ENCODE data around the gene GNRHR. TPM values are rescaled to one million over a fixed set of nuclear protein-coding genes. Genes with fewer than 3 reads are reported as not detected.

GNRHR gene
- total and polyA plus RNA-seq, 2 donors (not counting 1 experiment from before 2014, with no cell fraction given) = not detected

GRCh38 chr4:67700738-67701516 is 53.3 kb downstream of the GNRHR start, which contains the start of gene UBA6:
UBA6 (minus strand) TSS chr4:67701155; CDS start chr4:67701119, 36 bp downstream.
- peak within 1 kb of the TSS; percentile 95 for H3K9ac ChIP-seq (ENCODE audit: insufficient read depth, low read length)
- peaks cover 42% of the 10 kb centered on the region for H3K79me2 ChIP-seq (ENCODE audit: control insufficient read depth, insufficient read depth, low read length)
- peak within 1 kb of the TSS; percentile 91 for H3K4me2 ChIP-seq (ENCODE audit: extremely low read depth, insufficient read depth, low read length)
- H3K36me3 ChIP-seq (ENCODE audit: control insufficient read depth, insufficient read depth, low read length) = no peaks in the 10 kb centered on the region
- peak; percentile 94 to 96 for DNase-seq (ENCODE audit: low read depth in 2 of 2)
- H2AFZ ChIP-seq (ENCODE audit: low read length) = peak within 1 kb of the TSS; percentile 63
- H3K27me3 ChIP-seq (ENCODE audit: control insufficient read depth, insufficient read depth, low read length) = no peaks in the 10 kb centered on the region
- peak within 1 kb of the TSS; percentile 84 to 99 (median 94) for H3K4me3 ChIP-seq (replicated peaks in 1 of 4; ENCODE audit: control extremely low read depth in 1 of 4, insufficient read depth in 1 of 4, low read depth in 3 of 4, low read length in 4 of 4)
- H3K27ac ChIP-seq (ENCODE audit: insufficient read depth, low read length) = peak within 1 kb of the TSS; percentile 95
- TF ChIP-seq, protein P1, sequence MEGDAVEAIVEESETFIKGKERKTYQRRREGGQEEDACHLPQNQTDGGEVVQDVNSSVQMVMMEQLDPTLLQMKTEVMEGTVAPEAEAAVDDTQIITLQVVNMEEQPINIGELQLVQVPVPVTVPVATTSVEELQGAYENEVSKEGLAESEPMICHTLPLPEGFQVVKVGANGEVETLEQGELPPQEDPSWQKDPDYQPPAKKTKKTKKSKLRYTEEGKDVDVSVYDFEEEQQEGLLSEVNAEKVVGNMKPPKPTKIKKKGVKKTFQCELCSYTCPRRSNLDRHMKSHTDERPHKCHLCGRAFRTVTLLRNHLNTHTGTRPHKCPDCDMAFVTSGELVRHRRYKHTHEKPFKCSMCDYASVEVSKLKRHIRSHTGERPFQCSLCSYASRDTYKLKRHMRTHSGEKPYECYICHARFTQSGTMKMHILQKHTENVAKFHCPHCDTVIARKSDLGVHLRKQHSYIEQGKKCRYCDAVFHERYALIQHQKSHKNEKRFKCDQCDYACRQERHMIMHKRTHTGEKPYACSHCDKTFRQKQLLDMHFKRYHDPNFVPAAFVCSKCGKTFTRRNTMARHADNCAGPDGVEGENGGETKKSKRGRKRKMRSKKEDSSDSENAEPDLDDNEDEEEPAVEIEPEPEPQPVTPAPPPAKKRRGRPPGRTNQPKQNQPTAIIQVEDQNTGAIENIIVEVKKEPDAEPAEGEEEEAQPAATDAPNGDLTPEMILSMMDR (conservative IDR thresholded peaks at IDR 0.05 in 1 of 2, IDR thresholded peaks at IDR 0.05 in 1 of 2; ENCODE audit: low read depth in 1 of 2, low read length in 2 of 2) = peak; percentile 38 to 43
- no peak for TF ChIP-seq EZH2 (IDR thresholded peaks at IDR 0.05; ENCODE audit: low read length, missing control alignments)
- H3K4me1 ChIP-seq (ENCODE audit: control insufficient read depth, extremely low read depth, insufficient read depth, low read length) = no peaks in the 10 kb centered on the region
- H3K9me3 ChIP-seq (ENCODE audit: control insufficient read depth, insufficient read depth, low read depth, low read length) = no peaks in the 10 kb centered on the region
- H4K20me1 ChIP-seq (ENCODE audit: control insufficient read depth, extremely low read depth, insufficient read depth, low read length) = no peaks in the 10 kb centered on the region

- H3K9ac ChIP-seq (ENCODE audit: insufficient read depth, low read length) = peak overlapping the region; percentile 95
- H3K4me3 ChIP-seq (replicated peaks in 1 of 4; ENCODE audit: control extremely low read depth in 1 of 4, insufficient read depth in 1 of 4, low read depth in 3 of 4, low read length in 4 of 4) = peak overlapping the region; percentile 84 to 99 (median 94)
- TF ChIP-seq, protein P1 (conservative IDR thresholded peaks at IDR 0.05 in 1 of 2, IDR thresholded peaks at IDR 0.05 in 1 of 2; ENCODE audit: low read depth in 1 of 2, low read length in 2 of 2) = no peak
- TF ChIP-seq EZH2 (IDR thresholded peaks at IDR 0.05; ENCODE audit: low read length, missing control alignments) = no peak
- no peaks in the 10 kb centered on the region for H3K27me3 ChIP-seq (ENCODE audit: control insufficient read depth, insufficient read depth, low read length)
- H3K27ac ChIP-seq (ENCODE audit: insufficient read depth, low read length) = peak overlapping the region; percentile 95
- peaks cover 42% of the 10 kb centered on the region for H3K79me2 ChIP-seq (ENCODE audit: control insufficient read depth, insufficient read depth, low read length)
- H2AFZ ChIP-seq (ENCODE audit: low read length) = peak overlapping the region; percentile 47
- H4K20me1 ChIP-seq (ENCODE audit: control insufficient read depth, extremely low read depth, insufficient read depth, low read length) = no peaks in the 10 kb centered on the region
- H3K4me2 ChIP-seq (ENCODE audit: extremely low read depth, insufficient read depth, low read length) = peak overlapping the region; percentile 80
- peak; percentile 17 to 37 for DNase-seq (ENCODE audit: low read depth in 2 of 2)
- no peaks in the 10 kb centered on the region for H3K36me3 ChIP-seq (ENCODE audit: control insufficient read depth, insufficient read depth, low read length)
- H3K9me3 ChIP-seq (ENCODE audit: control insufficient read depth, insufficient read depth, low read depth, low read length) = no peaks in the 10 kb centered on the region
- H3K4me1 ChIP-seq (ENCODE audit: control insufficient read depth, extremely low read depth, insufficient read depth, low read length) = no peaks in the 10 kb centered on the region
Observed at GRCh38 chr4:67700116-67700737, 54.0 kb downstream of the GNRHR start.

DNA sequence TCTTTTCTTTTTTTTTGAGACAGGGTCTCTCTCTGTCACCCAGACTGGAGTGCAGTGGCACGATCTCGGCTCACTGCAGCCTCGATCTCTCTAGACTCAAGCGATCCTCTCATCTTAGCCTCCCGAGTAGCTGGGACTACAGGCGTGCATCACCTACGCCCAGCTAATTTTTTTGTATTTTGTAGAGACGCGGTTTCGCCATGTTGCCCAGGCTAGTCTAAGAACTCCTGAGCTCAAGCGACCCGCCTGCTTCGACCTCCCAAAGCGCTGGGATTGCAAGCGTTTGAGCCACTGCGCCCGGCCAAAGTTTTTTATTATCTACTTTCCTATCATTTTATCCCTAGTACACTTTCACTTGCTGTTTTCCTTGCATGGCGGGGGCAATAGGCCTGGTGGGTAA is 54.6 kb downstream of the GNRHR start:
- TF ChIP-seq EZH2 (IDR thresholded peaks at IDR 0.05; ENCODE audit: low read length, missing control alignments) = no peak
- TF ChIP-seq, protein P1 (conservative IDR thresholded peaks at IDR 0.05 in 1 of 2, IDR thresholded peaks at IDR 0.05 in 1 of 2; ENCODE audit: low read depth in 1 of 2, low read length in 2 of 2) = no peak
- no peaks in the 10 kb centered on the region for H3K36me3 ChIP-seq (ENCODE audit: control insufficient read depth, insufficient read depth, low read length)
- H3K4me1 ChIP-seq (ENCODE audit: control insufficient read depth, extremely low read depth, insufficient read depth, low read length) = no peaks in the 10 kb centered on the region
- no peak overlapping the region for H2AFZ ChIP-seq (ENCODE audit: low read length)
- peak overlapping the region; percentile 80 for H3K4me2 ChIP-seq (ENCODE audit: extremely low read depth, insufficient read depth, low read length)
- no peaks in the 10 kb centered on the region for H3K9me3 ChIP-seq (ENCODE audit: control insufficient read depth, insufficient read depth, low read depth, low read length)
- peak overlapping the region; percentile 84 to 99 (median 94) for H3K4me3 ChIP-seq (replicated peaks in 1 of 4; ENCODE audit: control extremely low read depth in 1 of 4, insufficient read depth in 1 of 4, low read depth in 3 of 4, low read length in 4 of 4)
- peak overlapping the region; percentile 95 for H3K27ac ChIP-seq (ENCODE audit: insufficient read depth, low read length)
- no peak overlapping the region for H3K9ac ChIP-seq (ENCODE audit: insufficient read depth, low read length)
- H4K20me1 ChIP-seq (ENCODE audit: control insufficient read depth, extremely low read depth, insufficient read depth, low read length) = no peaks in the 10 kb centered on the region
- no peak for DNase-seq (ENCODE audit: low read depth in 2 of 2)
- H3K27me3 ChIP-seq (ENCODE audit: control insufficient read depth, insufficient read depth, low read length) = no peaks in the 10 kb centered on the region
- peaks cover 42% of the 10 kb centered on the region for H3K79me2 ChIP-seq (ENCODE audit: control insufficient read depth, insufficient read depth, low read length)

Data from fibroblast of lung (primary cell).